ENCODE results near the gene ZNF747. TPM values are rescaled to one million over a fixed set of nuclear protein-coding genes. Genes with fewer than 3 reads are reported as not detected.
"Not testable (repeated sequence)": the region's sequence is repeated elsewhere in the genome, so short reads cannot be mapped to it uniquely, and the experiment has no call there.

ZNF747 gene
- total and polyA plus RNA-seq, 10 of the 15 experiments (the other 5 are each of a cell fraction or from before 2014, with no cell fraction given): 1.0 to 13.0 (median 7.2) TPM

- WGBS (ENCODE audit: insufficient coverage, insufficient replicate concordance, low lambda C conversion rate, missing lambda C conversion rate): 92% methylated on average over 23 of the region's 26 CpGs
- no peak overlapping the region for H3K4me2 ChIP-seq (ENCODE audit: control insufficient read depth, insufficient read depth)
Observed at GRCh38 chr16:30523768-30524574, 10.7 kb downstream of the ZNF747 start.

GRCh38 chr16:30522702-30523463 is 11.8 kb downstream of the ZNF747 start:
- H3K9ac ChIP-seq (ENCODE audit: control insufficient read depth, insufficient read depth, low read length); DNase-seq (ENCODE audit: low read depth, low spot score); H3K4me1 ChIP-seq (ENCODE audit: control insufficient read depth, insufficient read depth, low read length); ATAC-seq; in situ Hi-C loops (cut with MboI); intact Hi-C loops (cut with micrococcal nuclease; ENCODE audit: unreplicated experiment); H3K9me3 ChIP-seq (replicated peaks; ENCODE audit: control insufficient read depth, insufficient read depth, low read length); H3K4me3 ChIP-seq; H3K4me2 ChIP-seq (ENCODE audit: control insufficient read depth, insufficient read depth); SMC1A ChIA-PET (ENCODE audit: uncharacterized antibody, unreplicated experiment); H3K79me2 ChIP-seq (ENCODE audit: control insufficient read depth, insufficient read depth, low read length); H3K27ac ChIP-seq (ENCODE audit: control insufficient read depth, insufficient read depth); H2AFZ ChIP-seq (ENCODE audit: control insufficient read depth, low read depth, low read length); FAIRE-seq; H3K27me3 ChIP-seq (replicated peaks in 1 of 2; ENCODE audit: control insufficient read depth in 2 of 2, insufficient read depth in 2 of 2, low read length in 1 of 2); H4K20me1 ChIP-seq (ENCODE audit: control insufficient read depth, insufficient read depth): not testable (repeated sequence)
- peaks cover 11 to 21% of the 10 kb centered on the region in 2 experiments for H3K36me3 ChIP-seq (ENCODE audit: control insufficient read depth in 2 of 2, insufficient read depth in 2 of 2, low read length in 1 of 2)
- WGBS (ENCODE audit: insufficient coverage, insufficient replicate concordance, low lambda C conversion rate, missing lambda C conversion rate): 65% methylated on average over 12 of the region's 12 CpGs
- ChIA-PET CTCF (interaction anchor here (0.9 to 1.1 kb wide), 2 partner anchors 73 to 76 kb away, joined by 3 to 4 read pairs; no protein-coding TSS in a partner anchor), RAD21 (ENCODE audit: unreplicated experiment) (interaction anchor here (0.6 kb wide), 1 partner anchor 13 kb away, joined by 3 read pairs; no protein-coding TSS in a partner anchor), POLR2A (interaction anchor here (1.4 kb wide), 1 partner anchor 11 kb away, joined by 3 read pairs; no protein-coding TSS in a partner anchor)
- TSS peak; percentile 85 for BruUV-seq (replicated peaks)
- TF ChIP-seq POLR2A (IDR thresholded peaks at IDR 0.05; ENCODE audit: low read depth, low read length): 0 out of 2 replicates have a peak, but pooled peaks have one; percentile 20
- 0 out of 2 replicates have a peak, but pooled peaks have one; percentile 15 for TF ChIP-seq SMAD5 (IDR thresholded peaks at IDR 0.05; ENCODE audit: low read depth)

More at GRCh38 chr16:30523768-30524574, 10.7 kb downstream of the ZNF747 start:
- Histone ChIP-seq H3K4me3 (no peak overlapping the region), H2AFZ (ENCODE audit: control insufficient read depth, low read depth, low read length) (no peak overlapping the region), H3K4me1 (ENCODE audit: control insufficient read depth, insufficient read depth, low read length) (peaks cover 15% of the 10 kb centered on the region), H4K20me1 (ENCODE audit: control insufficient read depth, insufficient read depth) (no peaks in the 10 kb centered on the region), H3K79me2 (ENCODE audit: control insufficient read depth, insufficient read depth, low read length) (no peaks in the 10 kb centered on the region), H3K9ac (ENCODE audit: control insufficient read depth, insufficient read depth, low read length) (no peak overlapping the region), H3K27ac (ENCODE audit: control insufficient read depth, insufficient read depth) (no peak overlapping the region), H3K9me3 (replicated peaks; ENCODE audit: control insufficient read depth, insufficient read depth, low read length) (no peaks in the 10 kb centered on the region), H3K27me3 (replicated peaks in 1 of 2; ENCODE audit: control insufficient read depth in 2 of 2, insufficient read depth in 2 of 2, low read length in 1 of 2) (no peaks in the 10 kb centered on the region), H3K36me3 (ENCODE audit: control insufficient read depth in 2 of 2, insufficient read depth in 2 of 2, low read length in 1 of 2) (peaks cover 10 to 17% of the 10 kb centered on the region in 2 experiments; a peak in 3 of 4 replicates)
- in situ Hi-C loops (cut with MboI): no loop called here
- SMC1A ChIA-PET (ENCODE audit: uncharacterized antibody, unreplicated experiment): no interaction called here
- RAD21 ChIA-PET (ENCODE audit: unreplicated experiment): no interaction called here
- ATAC-seq (no peak), FAIRE-seq (no peak), DNase-seq (ENCODE audit: low read depth, low spot score) (no peak)
- no TSS peak for BruUV-seq (replicated peaks)
- POLR2A ChIA-PET: interaction anchor here (0.9 to 1.5 kb wide), 2 partner anchors 11 to 26 kb away, joined by 3 to 6 read pairs; partner anchors contain the start of gene ZNF747
- intact Hi-C loops (cut with micrococcal nuclease; ENCODE audit: unreplicated experiment): no loop called here
- TF ChIP-seq CBFB (IDR thresholded peaks at IDR 0.05; ENCODE audit: low read depth) (no peak), POLR2AphosphoS2 (IDR thresholded peaks at IDR 0.05; ENCODE audit: low read depth, low read length) (peak; percentile 54; the same call in 1 of the 2 replicates)
- CTCF ChIA-PET: interaction anchor here (0.6 kb wide), 1 partner anchor 48 kb away, joined by 3 read pairs; the partner anchor contains the start of gene ZNF688
